Fibroblast of the conjunctiva (primary cell): ENCODE measurements around the gene CAMTA1.

ENCODE experiments used
- DNase-seq: peaks from one replicate; pipeline ENCODE4 v3.0.0-alpha.2; 2010; ENCODE audit warnings: low read depth

The CAMTA1 gene

DNA sequence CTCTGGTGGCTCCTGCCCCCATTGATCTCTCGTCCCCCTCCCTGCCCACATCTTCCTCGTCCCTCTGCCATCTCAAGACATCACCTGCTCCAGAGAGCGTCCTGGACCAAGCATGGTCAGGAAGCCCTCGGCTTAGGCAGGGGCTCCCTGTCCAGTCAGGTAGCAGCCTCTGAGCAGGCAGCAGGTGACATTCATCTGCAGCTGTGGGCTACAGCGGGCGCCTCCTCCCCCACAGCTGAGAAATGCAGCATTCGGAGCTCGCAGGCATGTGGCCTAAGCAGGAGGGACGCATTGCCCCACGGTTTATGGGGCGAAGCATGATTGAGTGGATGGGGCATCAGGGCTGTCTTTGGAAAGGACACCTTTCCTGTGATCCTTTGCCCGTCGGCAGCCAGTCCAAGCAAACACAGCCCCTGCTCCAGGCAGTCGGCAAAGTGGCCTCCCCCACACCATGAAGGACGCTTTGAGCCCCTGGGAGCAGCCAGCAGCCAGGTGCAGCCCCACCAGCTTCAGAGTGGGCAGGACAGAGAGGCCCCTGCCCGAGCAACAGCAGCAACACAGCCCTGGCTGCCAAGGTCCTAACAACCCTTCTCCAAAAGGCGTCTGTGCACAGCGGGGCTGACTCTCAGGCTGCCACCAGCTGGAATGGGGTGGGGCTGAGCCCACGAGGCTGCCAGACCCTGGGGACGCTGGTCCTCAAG, 751.8 kb downstream of the CAMTA1 start:
- DNase-seq = no peak

DNA sequence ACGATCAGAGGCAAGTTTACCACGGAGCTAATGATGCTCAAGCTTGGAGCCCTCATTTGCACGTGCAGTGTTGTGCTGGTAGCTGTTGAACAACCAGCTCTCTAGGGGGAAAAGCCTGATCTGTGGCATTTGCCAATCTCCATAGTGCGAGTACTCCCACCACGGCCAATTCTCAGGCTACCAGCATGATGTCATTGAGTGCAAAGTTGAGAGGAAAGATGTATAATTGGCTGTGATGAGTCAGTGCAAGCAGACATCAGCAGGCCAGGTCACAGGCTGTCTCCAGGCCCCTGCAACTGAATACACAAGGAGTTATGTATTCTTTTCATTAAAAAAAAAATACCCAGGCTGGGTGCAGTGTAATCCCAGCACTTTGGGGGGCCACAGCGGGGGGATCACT, 752.8 kb downstream of the CAMTA1 start:
- peak; percentile 10 for DNase-seq

DNA sequence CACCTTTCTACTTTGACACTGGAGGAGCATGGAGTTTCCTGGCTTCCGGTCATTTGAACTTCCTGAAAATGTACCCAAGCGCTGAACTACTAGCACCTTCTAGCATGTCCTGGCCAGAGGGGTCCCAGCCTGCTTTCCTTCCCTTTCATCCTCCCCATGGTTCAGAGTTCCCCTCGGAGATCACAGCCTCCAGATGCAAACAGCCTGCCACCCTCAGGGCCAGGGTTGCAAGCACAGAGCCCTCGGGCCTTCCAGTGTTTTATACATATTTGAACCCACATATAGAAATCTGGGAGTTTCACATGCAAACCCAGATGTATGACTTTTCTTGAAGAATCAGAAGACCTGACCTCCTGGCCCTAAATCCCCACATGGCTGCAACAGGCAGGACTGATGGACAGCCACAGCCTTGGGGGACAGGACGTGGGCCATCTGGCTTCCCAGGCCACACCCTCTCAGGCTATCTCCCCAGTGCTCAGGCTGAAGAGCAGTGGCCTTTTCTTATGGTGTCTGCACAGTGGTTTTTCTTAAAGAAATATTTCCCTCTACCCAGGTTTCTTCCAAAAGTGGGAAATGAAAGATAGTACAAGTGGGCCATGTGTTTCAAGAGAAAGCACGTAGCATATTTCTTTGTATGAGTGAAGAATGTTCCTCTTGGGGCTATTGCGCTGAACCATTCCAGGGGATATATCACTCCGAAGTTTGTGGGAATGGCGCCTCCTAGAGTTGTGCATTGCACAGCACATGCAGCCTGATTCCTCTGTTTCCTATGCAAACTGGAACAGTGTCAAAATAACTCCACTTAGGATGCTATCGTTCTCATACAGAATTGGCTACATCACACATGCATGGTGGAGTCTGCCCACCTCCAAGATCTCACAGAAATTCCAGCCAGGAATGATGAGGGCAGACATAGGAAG, 753.9 kb downstream of the CAMTA1 start:
- no peak for DNase-seq

DNA sequence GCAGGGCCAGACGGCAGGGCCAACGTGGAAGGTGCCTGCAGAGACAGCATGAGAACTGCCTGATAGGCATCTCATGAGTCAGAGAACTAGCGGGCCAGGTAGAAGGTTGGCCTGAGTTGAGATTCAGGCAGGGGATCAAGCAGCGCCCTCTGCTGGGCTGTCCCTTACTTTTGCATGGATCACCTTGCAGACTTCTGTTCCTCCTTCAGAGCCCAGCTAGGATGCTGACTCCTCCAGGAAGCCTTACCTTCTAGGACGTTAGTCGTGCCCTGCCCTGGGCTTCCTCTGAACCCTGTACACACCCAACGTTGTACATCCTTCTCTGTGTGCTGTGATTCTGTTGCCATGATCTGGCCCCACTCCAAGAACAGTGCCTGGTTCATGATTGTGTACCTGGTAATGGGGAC, 754.5 kb downstream of the CAMTA1 start:
- DNase-seq = no peak

DNA sequence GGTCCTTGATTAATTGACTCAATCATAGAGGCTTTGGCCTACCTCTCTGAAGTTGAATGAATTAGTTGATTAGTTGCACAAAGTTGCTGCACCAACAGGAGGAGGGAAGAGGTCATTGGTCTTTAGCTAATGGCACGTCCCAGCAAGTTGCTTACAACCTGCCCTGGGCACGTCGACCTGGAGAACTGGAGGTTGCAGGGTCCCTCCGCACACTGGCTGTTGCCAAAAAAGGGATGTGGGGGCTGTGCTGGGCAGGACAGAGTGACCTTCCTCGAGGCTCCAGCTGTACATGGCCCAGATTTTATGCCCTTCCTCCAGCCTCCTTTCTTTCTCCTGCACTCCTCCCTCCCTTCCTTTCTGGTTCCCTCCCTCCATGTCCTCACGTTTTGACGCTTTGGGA, 755.6 kb downstream of the CAMTA1 start:
- no peak for DNase-seq

DNA sequence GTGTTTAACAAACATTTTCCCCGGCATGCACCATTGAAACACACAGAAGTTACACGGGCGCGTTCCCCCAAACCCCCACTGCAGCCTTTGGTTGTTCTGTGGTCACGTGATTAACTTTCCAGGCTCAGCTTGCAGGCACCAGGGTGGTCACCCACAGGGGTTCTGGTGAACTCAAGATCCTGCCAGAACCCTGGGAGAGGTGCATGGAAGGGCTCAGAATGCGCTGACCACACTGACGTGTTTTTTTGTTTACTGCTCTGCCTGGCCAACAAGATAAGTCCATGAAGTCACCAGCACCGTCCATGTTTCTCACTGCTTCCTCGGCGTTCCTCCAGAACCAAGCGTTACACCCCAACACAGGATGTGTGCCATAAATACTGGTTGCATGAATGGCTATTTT, 756.4 kb downstream of the CAMTA1 start:
- DNase-seq = no peak

DNA sequence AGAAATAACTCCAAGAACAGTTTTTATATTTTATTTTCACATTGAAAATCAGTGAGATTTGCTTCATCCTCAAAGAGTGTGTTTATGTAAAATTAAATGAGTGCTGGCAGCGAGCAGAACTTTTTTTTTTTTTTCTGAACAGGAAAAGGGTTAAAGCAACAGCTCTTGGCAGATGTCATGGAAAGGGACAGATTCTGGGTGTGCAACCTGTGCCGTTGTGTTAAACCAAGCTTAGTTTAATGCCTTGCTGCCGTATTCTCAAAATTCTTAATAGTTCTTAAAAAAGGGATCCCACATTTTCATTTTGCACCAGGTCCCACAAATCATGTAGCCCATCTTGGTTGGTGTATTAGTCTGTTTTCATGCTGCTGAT, 758.5 kb downstream of the CAMTA1 start:
- no peak for DNase-seq

DNA sequence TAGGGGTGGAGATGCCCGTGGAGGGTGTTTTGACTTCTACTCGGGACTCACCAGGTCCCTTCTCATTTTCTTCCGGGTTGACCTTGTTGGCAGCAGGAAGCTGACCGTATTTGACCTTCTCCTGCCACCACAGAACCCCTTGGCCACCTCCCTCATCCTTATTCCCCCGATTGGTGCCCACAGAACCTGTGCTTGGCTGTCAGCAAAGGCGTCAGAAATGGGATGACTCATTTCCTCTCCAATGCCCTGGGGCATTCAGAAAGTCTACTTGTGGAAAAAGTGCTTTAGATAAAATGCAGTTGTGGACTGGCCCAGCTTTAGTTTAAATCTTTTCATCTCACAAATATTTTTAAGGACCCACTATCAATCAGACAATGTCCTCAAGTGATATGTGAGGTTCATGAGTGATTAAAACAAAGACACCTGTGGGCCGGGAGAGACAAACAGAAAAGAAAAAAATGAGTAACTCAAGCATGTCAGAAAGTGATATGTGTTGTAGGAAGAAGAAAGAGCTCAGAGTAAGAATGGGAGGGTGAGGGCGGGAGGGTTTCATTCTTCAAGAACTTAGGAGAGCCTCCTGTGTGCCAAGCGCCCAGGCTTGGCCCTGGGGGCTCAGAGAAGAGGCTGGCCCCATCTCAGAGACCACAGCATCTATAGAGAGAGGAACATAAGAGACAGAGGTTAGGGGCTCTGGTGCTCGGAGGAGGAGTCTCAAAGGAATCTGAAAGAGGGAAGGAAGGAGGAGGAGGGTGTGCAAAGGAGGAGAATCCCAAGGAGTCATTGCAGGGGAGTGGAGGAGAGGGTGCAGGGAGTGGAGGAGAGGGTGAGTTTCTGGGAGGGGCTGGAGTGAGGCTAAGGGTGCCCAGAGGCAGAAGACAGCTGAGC, 764.3 kb downstream of the CAMTA1 start:
- DNase-seq = peak; percentile 35

DNA sequence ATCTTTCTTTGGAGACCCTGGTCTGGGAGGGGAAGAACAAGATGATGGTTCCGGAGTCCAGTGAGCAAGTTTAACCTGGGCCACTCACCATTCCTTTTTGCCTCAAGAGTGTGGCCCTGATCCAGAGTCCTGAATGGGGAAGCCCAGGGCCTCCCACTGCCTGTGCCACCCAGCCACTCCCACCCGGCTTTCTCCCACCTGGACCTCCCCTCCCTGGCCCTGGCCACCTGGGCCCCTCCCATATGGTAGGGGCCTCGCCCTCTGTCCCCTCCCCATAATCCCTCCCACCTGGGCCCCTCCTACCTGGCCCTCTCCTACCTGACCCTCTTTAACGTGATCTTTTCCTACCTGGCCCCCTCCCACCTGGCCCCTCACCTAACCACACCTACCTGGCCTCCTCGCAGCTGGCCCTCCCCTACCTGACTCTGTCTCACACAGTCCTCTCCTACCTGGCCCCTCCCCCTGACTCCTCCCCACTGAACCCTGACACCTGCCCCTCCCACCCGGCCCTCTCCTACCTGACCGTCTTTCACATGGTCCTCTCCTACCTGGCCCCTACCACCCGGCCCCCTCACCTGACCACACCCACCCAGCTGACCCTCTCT, 765.1 kb downstream of the CAMTA1 start:
- DNase-seq = no peak

DNA sequence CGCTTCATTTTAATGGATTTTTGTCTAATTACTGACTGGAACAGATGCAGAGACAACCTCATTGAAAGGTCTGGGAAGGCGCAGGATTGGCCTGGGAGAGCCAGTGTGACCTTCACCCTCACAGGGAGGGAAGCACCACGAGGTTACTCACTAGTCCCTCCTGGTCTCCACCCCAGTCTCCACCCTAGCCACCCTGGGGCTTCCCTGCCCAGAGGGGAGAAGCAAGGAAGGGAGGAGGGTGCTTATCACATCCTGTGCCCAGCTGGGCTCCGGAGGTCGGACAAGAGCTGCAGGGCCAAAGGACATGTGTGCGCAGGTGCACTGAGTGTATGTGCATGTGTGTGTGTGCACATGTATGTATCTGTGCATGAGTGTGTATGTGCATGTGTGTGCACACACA, 765.7 kb downstream of the CAMTA1 start:
- no peak for DNase-seq

DNA sequence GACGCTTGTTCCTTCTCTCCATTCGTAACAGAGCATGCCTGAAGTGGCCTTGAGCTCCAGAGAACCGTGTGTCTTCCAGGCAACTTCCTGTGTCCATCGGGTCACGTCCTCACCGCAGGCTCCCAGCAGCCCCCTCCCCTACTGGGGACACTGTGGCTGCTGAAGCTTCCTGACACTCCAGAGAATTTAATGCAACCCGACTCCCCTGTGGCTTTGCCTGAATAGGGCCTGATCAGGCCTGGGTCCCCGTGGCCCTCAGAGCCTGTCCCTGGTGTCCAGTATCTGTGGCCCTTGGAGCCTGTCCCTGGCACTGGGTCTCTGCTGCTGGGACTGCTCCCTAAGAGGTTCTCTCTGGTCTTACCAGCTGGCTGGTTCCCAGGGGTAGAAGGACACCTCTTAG, 766.2 kb downstream of the CAMTA1 start:
- DNase-seq = no peak

DNA sequence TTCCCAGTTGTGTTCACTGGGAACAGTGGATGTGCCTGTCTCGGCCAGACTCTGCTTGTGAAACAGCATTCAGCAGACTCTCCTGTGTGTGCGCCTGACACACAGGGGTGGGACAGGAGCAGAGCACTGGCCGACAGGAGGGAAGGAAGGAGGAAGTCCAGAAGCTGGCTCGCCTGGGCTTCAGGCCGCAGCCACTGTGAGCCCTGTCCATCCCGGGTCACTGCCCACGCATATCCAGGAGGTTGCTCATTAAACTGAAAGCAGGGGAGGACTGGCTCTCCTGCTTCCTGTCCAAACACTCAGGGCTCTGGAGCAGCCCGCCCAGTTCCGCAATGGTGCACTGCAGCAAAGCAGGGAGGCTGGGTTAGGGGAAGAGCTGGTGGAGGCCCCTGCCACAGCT, 767.1 kb downstream of the CAMTA1 start:
- DNase-seq = no peak

DNA sequence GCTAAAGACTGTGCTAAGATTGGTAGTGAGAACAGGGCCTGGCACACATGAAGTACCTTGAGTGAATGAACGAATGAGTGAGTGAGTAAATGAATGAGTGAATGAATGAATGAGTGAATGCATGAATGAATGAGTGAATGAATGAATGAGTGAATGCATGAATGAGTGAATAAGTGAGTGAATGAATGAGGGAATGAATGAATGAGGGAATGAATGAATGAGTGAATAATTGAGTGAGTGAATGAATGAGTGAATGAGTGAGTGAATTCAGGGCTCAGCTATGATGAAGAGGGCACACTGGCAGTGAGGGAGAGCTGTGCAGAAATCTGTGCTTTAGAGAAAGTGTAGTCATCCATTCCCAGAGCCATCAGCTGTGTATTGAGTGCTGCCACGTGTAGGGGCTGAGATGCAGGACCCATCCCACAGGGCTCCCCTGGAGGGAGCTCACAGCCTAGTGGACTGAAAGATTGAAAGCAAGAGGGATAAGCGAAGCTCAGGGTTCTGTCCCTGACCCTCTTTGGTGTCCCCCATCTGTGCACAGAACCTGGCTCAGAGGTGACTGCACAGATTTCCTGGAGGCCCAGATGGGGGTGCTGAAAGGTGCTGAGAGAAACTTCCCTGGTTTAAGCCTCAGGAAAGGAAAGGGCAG, 767.9 kb downstream of the CAMTA1 start:
- DNase-seq = no peak

DNA sequence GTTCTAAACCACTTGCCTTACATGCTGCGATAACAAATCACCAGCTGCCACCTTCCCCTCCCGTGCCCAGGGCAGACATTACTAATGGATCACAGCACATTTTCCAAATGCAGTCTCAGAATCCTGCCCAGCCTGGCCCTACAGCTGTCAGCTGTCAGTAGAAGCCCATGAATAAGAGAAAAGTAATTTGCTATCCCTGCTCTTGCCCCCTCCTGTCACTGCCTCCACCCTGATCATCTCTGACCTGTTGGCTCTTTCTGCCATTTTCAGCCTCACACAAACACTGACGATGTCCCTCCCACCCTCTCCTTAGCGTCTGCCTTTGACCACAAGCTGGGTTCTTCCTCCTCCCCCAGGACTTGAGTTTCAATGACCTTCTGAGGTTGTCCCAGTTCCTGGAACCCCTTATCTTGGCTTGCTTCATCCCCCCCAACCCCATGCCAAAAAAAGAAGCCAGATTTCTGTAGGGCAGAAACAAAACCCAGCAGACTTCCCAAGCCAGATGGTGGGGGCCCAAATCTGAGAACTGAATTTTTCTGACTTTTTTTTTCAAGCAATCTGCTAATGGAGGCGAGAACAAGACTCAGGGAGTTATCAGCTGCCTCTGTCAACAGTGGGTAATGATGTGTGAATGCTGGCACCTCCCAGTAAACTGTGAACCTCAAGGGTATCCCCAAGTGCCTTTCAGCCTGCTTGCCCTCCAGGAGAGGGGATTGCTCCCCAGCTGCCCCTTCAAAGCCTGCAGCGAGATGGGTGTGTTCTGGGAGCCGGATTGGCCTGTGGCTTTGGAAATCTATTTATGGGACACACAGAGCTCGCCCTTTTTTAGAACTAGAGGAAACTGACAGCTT, 769.4 kb downstream of the CAMTA1 start:
- DNase-seq = no peak

DNA sequence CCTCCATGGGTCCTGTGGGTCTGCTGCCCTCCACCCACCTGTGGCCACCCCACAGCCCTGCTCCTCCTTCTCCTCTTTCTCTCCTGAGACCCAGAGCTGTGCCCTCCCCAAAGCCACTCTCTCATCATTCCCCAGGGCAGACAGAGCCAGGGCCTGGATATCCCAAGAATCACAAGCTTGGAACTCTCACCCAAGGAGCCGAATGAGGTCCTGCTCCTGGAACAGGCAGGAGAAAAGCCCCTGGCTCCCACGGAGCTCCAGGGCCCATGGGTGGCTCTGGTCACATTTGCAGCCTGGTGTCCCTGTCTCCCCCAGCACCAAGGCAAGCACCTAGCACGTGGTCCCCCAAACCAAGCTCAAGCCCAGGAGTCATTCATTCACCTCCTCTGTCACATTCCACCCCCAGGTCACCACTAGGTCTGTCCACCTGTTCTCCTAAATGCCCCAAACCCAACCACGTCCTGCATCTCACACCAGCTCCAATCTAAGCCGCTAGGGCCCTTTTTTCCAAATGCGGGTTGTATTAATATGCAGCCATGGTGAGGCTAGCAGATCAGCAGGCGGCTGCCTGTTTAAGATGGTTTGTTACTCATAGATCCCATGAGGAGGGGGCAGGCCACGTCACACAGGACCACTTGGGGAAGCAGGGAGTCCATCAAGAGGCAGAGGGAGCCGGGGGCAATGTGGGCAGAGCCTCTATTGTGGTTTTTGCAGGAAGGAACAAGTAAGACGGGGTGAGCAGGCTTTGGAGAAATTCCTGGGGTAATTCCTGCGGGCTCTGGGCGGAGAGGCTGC, 770.3 kb downstream of the CAMTA1 start:
- DNase-seq = no peak

DNA sequence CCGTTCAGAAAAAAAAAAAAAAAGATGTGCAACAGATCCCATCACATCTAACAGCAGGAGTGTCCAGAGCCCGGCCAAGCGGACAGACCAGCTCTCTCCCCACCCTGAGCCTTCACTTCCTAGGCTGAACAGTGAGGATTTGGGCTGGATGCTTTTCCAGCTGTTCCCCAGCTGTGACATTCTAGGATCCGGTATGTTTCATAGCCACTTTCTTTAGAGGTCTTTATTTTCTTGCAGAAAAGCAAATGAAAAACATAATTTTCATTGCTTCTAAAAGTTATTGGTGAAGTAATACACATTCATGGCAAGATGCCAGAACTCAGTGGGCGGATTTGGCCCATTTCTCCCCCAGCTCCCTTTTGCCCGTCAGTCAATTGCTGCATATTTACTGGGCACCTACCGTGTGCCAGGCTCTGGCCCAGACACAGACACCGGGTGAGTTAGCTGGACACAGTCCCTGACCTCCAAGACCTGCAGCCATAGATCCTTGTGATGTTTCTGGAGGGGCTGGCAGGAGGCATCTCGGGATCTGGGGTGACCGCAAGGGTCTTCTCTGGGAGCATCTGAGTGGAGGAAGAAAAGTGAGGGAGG, 772.1 kb downstream of the CAMTA1 start:
- DNase-seq = no peak

DNA sequence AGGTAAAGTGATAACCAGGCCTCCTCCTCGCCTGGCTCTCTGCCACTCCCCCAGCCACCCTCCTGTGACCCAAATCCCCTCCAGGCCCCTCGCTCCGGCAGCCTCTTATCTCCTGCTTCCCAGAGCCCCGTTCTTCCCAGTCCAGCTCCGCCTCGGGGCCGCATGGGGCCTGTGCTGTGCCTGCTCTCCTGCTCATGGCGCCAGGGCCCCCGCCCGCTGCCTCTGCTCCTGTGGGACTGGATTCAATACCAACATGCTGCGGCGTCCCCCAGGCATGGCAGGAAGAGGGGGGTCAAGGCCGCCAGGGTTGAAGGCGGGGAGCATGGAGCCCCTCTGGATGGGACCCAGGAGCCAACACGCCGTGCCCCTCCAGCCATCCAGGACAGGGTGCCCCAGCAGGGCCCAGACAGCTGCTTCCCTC, 772.8 kb downstream of the CAMTA1 start:
- no peak for DNase-seq

DNA sequence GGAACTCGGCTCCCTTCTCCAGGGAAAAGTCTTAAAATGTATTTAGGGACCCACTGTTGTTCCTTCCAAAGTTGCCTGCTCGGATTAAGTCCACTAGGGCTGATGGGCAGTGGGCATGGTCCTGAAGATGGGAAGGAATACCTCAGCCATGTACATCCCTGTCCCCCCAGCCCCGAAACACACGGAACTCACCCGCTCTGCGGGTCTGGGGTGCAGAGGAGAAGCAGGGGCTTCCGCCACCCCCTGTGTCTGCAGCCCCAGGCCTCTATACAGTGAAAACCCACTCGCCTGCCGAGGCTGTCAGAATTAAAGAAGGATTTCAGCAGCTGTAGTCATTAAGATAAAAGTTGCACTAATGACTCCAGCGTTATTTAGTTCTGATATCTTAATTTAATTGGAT, 773.2 kb downstream of the CAMTA1 start:
- no peak for DNase-seq
